ENCODE results near the gene CHRNB4. TPM values are rescaled to one million over a fixed set of nuclear protein-coding genes. Genes with fewer than 3 reads are reported as not detected.

The CHRNB4 gene
- total RNA-seq, 1 donor from 2014 or later, result 0.10 TPM

DNA sequence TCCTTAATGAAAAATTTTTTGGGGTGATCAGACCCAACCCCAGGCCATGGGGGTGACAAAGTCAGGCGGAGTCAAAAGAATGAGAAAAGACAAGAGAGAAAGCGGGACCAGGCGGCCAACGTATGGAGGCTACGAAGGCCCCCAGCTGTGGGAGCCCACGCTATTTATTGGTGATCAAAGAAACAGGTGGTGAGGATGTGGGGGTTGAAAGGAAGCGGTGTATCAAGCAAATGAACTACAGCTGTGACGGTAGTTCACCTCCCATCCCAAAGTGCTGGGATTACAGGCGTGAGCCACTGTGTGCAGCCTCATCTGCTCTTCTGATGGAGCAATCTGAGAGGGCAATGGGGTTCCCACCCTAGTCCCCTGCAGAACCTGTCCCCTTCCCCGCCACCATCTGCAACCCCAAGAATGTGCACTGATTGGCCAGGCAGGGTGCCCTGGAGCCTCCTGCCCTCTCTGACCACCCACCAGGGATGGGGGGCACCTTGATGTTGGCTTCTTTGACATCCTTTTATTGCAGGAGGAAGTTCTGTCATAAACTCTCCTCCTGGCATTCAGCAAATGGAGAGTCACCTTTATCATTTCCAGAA is 19.1 kb downstream of the CHRNB4 start:
- no peaks in the 10 kb centered on the region for H3K36me3 Mint-ChIP-seq (ENCODE audit: low read depth)
- no peak overlapping the region for H3K27ac Mint-ChIP-seq (ENCODE audit: unreplicated experiment)
- peaks cover 21% of the 10 kb centered on the region for H3K4me1 Mint-ChIP-seq (ENCODE audit: low read depth)
- no peak overlapping the region for H3K4me3 Mint-ChIP-seq (ENCODE audit: unreplicated experiment)
- peaks cover 52% of the 10 kb centered on the region for H3K27me3 Mint-ChIP-seq (ENCODE audit: low read depth)
- no peak for DNase-seq (ENCODE audit: low spot score)
- TF ChIP-seq, protein P1, sequence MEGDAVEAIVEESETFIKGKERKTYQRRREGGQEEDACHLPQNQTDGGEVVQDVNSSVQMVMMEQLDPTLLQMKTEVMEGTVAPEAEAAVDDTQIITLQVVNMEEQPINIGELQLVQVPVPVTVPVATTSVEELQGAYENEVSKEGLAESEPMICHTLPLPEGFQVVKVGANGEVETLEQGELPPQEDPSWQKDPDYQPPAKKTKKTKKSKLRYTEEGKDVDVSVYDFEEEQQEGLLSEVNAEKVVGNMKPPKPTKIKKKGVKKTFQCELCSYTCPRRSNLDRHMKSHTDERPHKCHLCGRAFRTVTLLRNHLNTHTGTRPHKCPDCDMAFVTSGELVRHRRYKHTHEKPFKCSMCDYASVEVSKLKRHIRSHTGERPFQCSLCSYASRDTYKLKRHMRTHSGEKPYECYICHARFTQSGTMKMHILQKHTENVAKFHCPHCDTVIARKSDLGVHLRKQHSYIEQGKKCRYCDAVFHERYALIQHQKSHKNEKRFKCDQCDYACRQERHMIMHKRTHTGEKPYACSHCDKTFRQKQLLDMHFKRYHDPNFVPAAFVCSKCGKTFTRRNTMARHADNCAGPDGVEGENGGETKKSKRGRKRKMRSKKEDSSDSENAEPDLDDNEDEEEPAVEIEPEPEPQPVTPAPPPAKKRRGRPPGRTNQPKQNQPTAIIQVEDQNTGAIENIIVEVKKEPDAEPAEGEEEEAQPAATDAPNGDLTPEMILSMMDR (IDR thresholded peaks at IDR 0.05), result no peak
- H3K9me3 Mint-ChIP-seq (ENCODE audit: low read depth), result no peaks in the 10 kb centered on the region

DNA sequence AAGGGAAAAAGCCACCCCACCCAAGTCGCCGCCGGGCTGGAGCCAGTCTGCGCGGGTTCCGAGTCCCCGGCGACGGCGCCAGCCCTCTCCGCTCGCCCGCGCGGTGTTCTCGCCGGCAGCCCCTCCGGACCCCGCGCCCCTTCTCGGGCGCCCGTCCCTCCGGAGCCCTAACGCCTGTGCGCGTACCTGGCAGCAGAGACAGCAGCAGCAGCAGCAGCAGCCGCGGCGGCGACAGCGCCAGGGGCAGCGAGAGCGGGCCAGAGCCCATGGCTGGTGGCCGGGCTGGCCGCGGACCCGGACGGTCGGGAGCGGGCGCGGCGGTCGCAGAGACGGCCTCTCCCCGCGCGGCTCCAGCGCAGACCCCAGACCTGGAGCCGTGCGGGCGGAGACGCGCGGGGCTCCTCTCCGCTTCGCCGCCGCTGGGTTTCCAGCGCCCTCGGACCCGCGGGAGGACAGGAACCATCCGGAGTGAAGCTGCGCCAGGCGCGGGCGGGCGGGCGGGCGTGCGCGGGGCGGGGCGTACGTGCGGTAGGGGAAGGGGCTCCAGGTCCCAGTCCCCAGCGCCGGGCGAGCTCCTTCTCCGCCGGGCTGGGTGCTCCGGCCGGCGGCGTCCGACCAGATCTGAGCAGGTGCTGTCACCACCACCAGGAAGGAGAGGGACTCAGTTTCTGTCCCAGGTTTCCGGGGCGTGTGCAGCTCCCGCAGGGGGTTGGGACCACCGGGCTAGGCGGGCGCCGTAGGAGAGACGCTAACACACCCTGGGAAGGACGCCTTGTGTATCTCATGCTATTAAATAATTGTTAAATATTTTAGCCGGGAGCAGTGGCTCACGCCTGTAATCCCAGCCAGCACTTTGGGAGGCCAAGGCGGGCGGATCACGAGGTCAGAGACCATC is 20.2 kb downstream of the CHRNB4 start, which contains the start of gene CHRNA3:
TSS of gene CHRNA3 (minus strand) at position 470 of the 895 bp plus-strand sequence. CDS start at position 268, 202 bp downstream.
- no peaks in the 10 kb centered on the region for H3K9me3 Mint-ChIP-seq (ENCODE audit: low read depth)
- H3K4me3 Mint-ChIP-seq (ENCODE audit: unreplicated experiment), result peak within 1 kb of the TSS; percentile 59
- peaks cover 42% of the 10 kb centered on the region for H3K27me3 Mint-ChIP-seq (ENCODE audit: low read depth)
- TF ChIP-seq, protein P1 (IDR thresholded peaks at IDR 0.05), result no peak
- no peak for DNase-seq (ENCODE audit: low spot score)
- H3K4me1 Mint-ChIP-seq (ENCODE audit: low read depth), result peaks cover 21% of the 10 kb centered on the region
- H3K27ac Mint-ChIP-seq (ENCODE audit: unreplicated experiment), result no peak within 1 kb of the TSS
- H3K36me3 Mint-ChIP-seq (ENCODE audit: low read depth), result no peaks in the 10 kb centered on the region

DNA sequence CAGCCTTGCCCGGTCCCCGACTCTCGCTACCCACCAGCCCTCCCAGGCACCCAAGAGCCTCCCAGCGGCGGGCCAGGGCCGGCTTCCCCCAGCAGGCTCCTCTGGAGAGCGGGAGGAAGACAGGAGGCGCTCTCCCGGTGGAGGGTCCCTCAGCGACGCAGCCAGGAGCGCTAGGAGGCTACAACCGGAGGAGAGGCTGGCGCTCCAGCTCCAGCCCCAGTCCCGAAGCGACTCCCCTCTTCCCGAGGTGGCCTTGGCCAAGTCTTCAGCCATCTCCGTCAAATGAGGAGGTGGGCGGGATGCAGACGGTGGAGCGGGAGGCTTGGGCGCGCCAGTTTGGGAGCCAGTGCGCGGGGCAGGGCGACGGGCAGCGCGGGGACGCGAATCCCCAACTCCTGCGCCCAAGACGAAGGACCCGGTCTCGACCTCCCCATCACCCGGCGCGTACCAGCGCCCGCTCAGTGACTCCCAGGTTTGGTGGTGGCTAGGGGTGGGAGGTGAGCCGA is 20.9 kb downstream of the CHRNB4 start:
- H3K4me1 Mint-ChIP-seq (ENCODE audit: low read depth), result peaks cover 21% of the 10 kb centered on the region
- TF ChIP-seq, protein P1 (IDR thresholded peaks at IDR 0.05), result peak; percentile 70
- no peak overlapping the region for H3K27ac Mint-ChIP-seq (ENCODE audit: unreplicated experiment)
- no peak for DNase-seq (ENCODE audit: low spot score)
- H3K36me3 Mint-ChIP-seq (ENCODE audit: low read depth), result no peaks in the 10 kb centered on the region
- peak overlapping the region; percentile 59 for H3K4me3 Mint-ChIP-seq (ENCODE audit: unreplicated experiment)
- peaks cover 41% of the 10 kb centered on the region for H3K27me3 Mint-ChIP-seq (ENCODE audit: low read depth)
- H3K9me3 Mint-ChIP-seq (ENCODE audit: low read depth), result no peaks in the 10 kb centered on the region

DNA sequence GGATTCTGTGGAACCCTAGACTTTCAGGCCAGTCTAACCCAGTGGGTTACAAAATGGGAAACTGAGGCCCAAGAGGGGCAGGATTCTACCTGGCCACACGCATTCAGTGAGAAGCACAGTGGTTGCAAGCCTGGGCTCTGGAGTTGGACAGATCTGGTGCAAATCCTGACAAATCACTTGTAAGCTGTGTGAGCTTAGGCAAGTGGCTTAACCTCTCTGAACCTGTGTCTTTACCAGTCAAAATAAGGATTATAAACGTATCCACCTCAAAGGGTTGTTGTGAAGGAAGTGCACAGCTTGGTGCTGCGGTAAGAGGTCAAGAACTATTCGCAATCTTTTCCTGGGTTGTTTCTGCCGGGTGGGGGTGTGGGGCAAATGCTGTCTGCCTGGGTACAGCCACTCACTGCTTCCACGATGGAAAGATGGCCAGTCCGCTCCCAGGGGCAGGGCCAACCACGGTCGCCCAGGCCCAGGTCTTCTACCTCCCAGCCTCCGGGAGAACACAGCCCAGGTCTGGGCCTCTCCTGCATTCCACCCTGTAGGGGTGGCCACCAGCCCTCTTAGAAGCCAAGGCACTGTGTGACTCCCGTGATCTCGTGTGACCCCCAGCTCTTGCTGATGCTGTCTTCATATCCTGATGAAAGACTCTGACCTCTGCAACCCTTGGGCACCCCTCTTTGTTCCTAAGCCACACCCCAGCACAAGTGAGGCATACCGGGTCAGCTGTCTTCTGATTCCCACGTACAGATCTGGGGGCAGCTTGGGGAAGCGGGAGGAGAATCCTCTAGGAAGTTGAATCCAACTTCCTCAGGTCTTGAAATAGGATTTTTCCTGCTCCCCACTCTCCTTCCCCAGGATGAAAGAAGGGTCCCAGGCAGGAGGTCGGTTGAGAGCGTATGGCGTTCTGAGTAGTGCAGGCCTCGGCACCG is 21.7 kb downstream of the CHRNB4 start:
- DNase-seq (ENCODE audit: low spot score), result no peak
- TF ChIP-seq, protein P1 (IDR thresholded peaks at IDR 0.05), result no peak
- peak overlapping the region; percentile 59 for H3K4me3 Mint-ChIP-seq (ENCODE audit: unreplicated experiment)
- H3K36me3 Mint-ChIP-seq (ENCODE audit: low read depth), result no peaks in the 10 kb centered on the region
- H3K9me3 Mint-ChIP-seq (ENCODE audit: low read depth), result no peaks in the 10 kb centered on the region
- H3K27ac Mint-ChIP-seq (ENCODE audit: unreplicated experiment), result no peak overlapping the region
- peaks cover 41% of the 10 kb centered on the region for H3K27me3 Mint-ChIP-seq (ENCODE audit: low read depth)
- H3K4me1 Mint-ChIP-seq (ENCODE audit: low read depth), result peaks cover 21% of the 10 kb centered on the region
